Measurements from ENCODE around the gene SLC6A17. TPM values are rescaled to one million over a fixed set of nuclear protein-coding genes. Genes with fewer than 3 reads are reported as not detected.

Gene SLC6A17
- total RNA-seq, 1 donor from 2014 or later: 0.11 TPM

- Histone ChIP-seq H3K27me3 (no peaks in the 10 kb centered on the region), H3K4me1 (no peaks in the 10 kb centered on the region), H3K9me3 (no peaks in the 10 kb centered on the region), H3K27ac (no peak overlapping the region), H3K4me3 (no peak overlapping the region), H3K36me3 (no peaks in the 10 kb centered on the region)
- no peak for DNase-seq (ENCODE audit: low spot score in 2 of 2)
- intact Hi-C loops (cut with DNase I): no loop called here
- no peak for TF ChIP-seq CTCF (IDR thresholded peaks at IDR 0.05)
Measured at GRCh38 chr1:110159168-110159567, 8.9 kb downstream of the SLC6A17 start.

- Histone ChIP-seq H3K4me3 (no peak overlapping the region), H3K27me3 (no peaks in the 10 kb centered on the region), H3K36me3 (no peaks in the 10 kb centered on the region), H3K4me1 (no peaks in the 10 kb centered on the region), H3K9me3 (no peaks in the 10 kb centered on the region), H3K27ac (no peak overlapping the region)
- intact Hi-C loops (cut with DNase I): no loop called here
- DNase-seq (ENCODE audit: low spot score in 2 of 2): no peak
- TF ChIP-seq CTCF (IDR thresholded peaks at IDR 0.05): no peak
Measured at GRCh38 chr1:110160538-110161100, 10.3 kb downstream of the SLC6A17 start.

GRCh38 chr1:110161165-110161564 lies 10.9 kb downstream of the SLC6A17 start:
- Histone ChIP-seq H3K9me3 (no peaks in the 10 kb centered on the region), H3K4me3 (no peak overlapping the region), H3K27me3 (no peaks in the 10 kb centered on the region), H3K36me3 (no peaks in the 10 kb centered on the region), H3K4me1 (no peaks in the 10 kb centered on the region), H3K27ac (no peak overlapping the region)
- TF ChIP-seq CTCF (IDR thresholded peaks at IDR 0.05): no peak
- no peak for DNase-seq (ENCODE audit: low spot score in 2 of 2)
- intact Hi-C loops (cut with DNase I): no loop called here

- no peak overlapping the region for H3K27ac ChIP-seq
- no peak overlapping the region for H3K4me3 ChIP-seq
- no peaks in the 10 kb centered on the region for H3K36me3 ChIP-seq
- H3K4me1 ChIP-seq: no peaks in the 10 kb centered on the region
- intact Hi-C loops (cut with DNase I): no loop called here
- no peak for DNase-seq (ENCODE audit: low spot score in 2 of 2)
- no peak for TF ChIP-seq CTCF (IDR thresholded peaks at IDR 0.05)
- H3K9me3 ChIP-seq: no peaks in the 10 kb centered on the region
- no peaks in the 10 kb centered on the region for H3K27me3 ChIP-seq
Measured at GRCh38 chr1:110161849-110162248, 11.6 kb downstream of the SLC6A17 start.

- H3K4me1 ChIP-seq: no peaks in the 10 kb centered on the region
- DNase-seq (ENCODE audit: low spot score in 2 of 2): no peak
- H3K4me3 ChIP-seq: no peak overlapping the region
- no peaks in the 10 kb centered on the region for H3K36me3 ChIP-seq
- no peaks in the 10 kb centered on the region for H3K27me3 ChIP-seq
- no peak for TF ChIP-seq CTCF (IDR thresholded peaks at IDR 0.05)
- no peak overlapping the region for H3K27ac ChIP-seq
- H3K9me3 ChIP-seq: no peaks in the 10 kb centered on the region
- intact Hi-C loops (cut with DNase I): no loop called here
Measured at GRCh38 chr1:110163591-110163990, 13.3 kb downstream of the SLC6A17 start.

All from ascending aorta (tissue), 2 donors.